Measurements from ENCODE around the gene SUSD4.

GRCh38 chr1:223183268-223183862 is 180.6 kb downstream of the SUSD4 start:
- no peak for TF ChIP-seq CTCF (IDR thresholded peaks at IDR 0.05)
- TF ChIP-seq POLR2A (IDR thresholded peaks at IDR 0.05), result no peak
- TF ChIP-seq POLR2AphosphoS5 (IDR thresholded peaks at IDR 0.05; ENCODE audit: insufficient read depth in 1 of 2, low read depth in 1 of 2), result no peak
